ENCODE measurements around the gene ZNF311. TPM values are rescaled to one million over a fixed set of nuclear protein-coding genes. Genes with fewer than 3 reads are reported as not detected.
"Not testable (repeated sequence)": the region's sequence is repeated elsewhere in the genome, so short reads cannot be mapped to it uniquely, and the experiment has no call there.

ZNF311 gene
- total RNA-seq, 6 experiments from 2014 or later, result 0.17 to 0.34 (median 0.21) TPM

GRCh38 chr6:28969129-28969528, 36.0 kb downstream of the ZNF311 start:
- Mint-ChIP-seq H3K9me3 (peaks cover 18% of the 10 kb centered on the region), H3K27me3 (ENCODE audit: insufficient read depth) (peaks cover 7% of the 10 kb centered on the region), H3K27ac (no peak overlapping the region), H3K36me3 (ENCODE audit: low read depth) (no peaks in the 10 kb centered on the region; the same call in 1 of the 2 replicates), H3K4me1 (ENCODE audit: low read depth) (no peaks in the 10 kb centered on the region), H3K4me3 (no peak overlapping the region)
- no peak for DNase-seq
- 0 out of 2 replicates have a peak, but pooled peaks have one; percentile 22 for TF ChIP-seq CTCF (IDR thresholded peaks at IDR 0.05)

GRCh38 chr6:28968476-28968875, 36.6 kb downstream of the ZNF311 start:
- peaks cover 7% of the 10 kb centered on the region for H3K27me3 Mint-ChIP-seq (ENCODE audit: insufficient read depth)
- peaks cover 18% of the 10 kb centered on the region for H3K9me3 Mint-ChIP-seq
- no peak overlapping the region for H3K27ac Mint-ChIP-seq
- H3K4me1 Mint-ChIP-seq (ENCODE audit: low read depth), result no peaks in the 10 kb centered on the region
- no peak overlapping the region for H3K4me3 Mint-ChIP-seq
- DNase-seq, result no peak
- TF ChIP-seq CTCF (IDR thresholded peaks at IDR 0.05), result no peak
- no peaks in the 10 kb centered on the region; the same call in 1 of the 2 replicates for H3K36me3 Mint-ChIP-seq (ENCODE audit: low read depth)

GRCh38 chr6:28965706-28966105, 39.4 kb downstream of the ZNF311 start:
- peaks cover 18% of the 10 kb centered on the region for H3K9me3 Mint-ChIP-seq
- no peaks in the 10 kb centered on the region; the same call in 1 of the 2 replicates for H3K36me3 Mint-ChIP-seq (ENCODE audit: low read depth)
- H3K4me3 Mint-ChIP-seq, result no peak overlapping the region
- H3K27ac Mint-ChIP-seq, result no peak overlapping the region
- no peak for TF ChIP-seq CTCF (IDR thresholded peaks at IDR 0.05)
- H3K27me3 Mint-ChIP-seq (ENCODE audit: insufficient read depth), result peaks cover 8% of the 10 kb centered on the region
- DNase-seq, result no peak
- H3K4me1 Mint-ChIP-seq (ENCODE audit: low read depth), result no peaks in the 10 kb centered on the region

- no peak overlapping the region for H3K27ac Mint-ChIP-seq
- no peak for DNase-seq
- H3K4me1 Mint-ChIP-seq (ENCODE audit: low read depth), result no peaks in the 10 kb centered on the region
- no peak overlapping the region for H3K4me3 Mint-ChIP-seq
- no peaks in the 10 kb centered on the region; the same call in 1 of the 2 replicates for H3K9me3 Mint-ChIP-seq
- peaks cover 2% of the 10 kb centered on the region for H3K27me3 Mint-ChIP-seq (ENCODE audit: insufficient read depth)
- no peak for TF ChIP-seq CTCF (IDR thresholded peaks at IDR 0.05)
- H3K36me3 Mint-ChIP-seq (ENCODE audit: low read depth), result no peaks in the 10 kb centered on the region
Observed at GRCh38 chr6:28960846-28961500, 44.1 kb downstream of the ZNF311 start.

- H3K36me3 Mint-ChIP-seq (ENCODE audit: low read depth); DNase-seq; H3K4me1 Mint-ChIP-seq (ENCODE audit: low read depth); H3K27ac Mint-ChIP-seq; H3K27me3 Mint-ChIP-seq (ENCODE audit: insufficient read depth); H3K9me3 Mint-ChIP-seq: not testable (repeated sequence)
- peak overlapping the region; percentile 13; the same call in 1 of the 2 replicates for H3K4me3 Mint-ChIP-seq
Observed at GRCh38 chr6:28958561-28959243, 46.4 kb downstream of the ZNF311 start.

- H3K27ac Mint-ChIP-seq; H3K4me3 Mint-ChIP-seq; H3K9me3 Mint-ChIP-seq; H3K4me1 Mint-ChIP-seq (ENCODE audit: low read depth); H3K27me3 Mint-ChIP-seq (ENCODE audit: insufficient read depth); DNase-seq; H3K36me3 Mint-ChIP-seq (ENCODE audit: low read depth): not testable (repeated sequence)
Observed at GRCh38 chr6:28957795-28958314, 47.3 kb downstream of the ZNF311 start.
